Mammary epithelial cell (primary cell): ENCODE data around the gene LDLRAD1.

Experiments
- EZH2 ChIP-seq: IDR thresholded peaks from 2 replicates; pipeline ENCODE4 v1.6.1; 2012; ENCODE audit warnings: low read length, inconsistent platforms, borderline replicate concordance
- TF ChIP-seq, protein P1 (sequence below), 2 donors: IDR thresholded peaks in 1 of 2; conservative IDR thresholded peaks in 1 of 2; 2 replicates each; pipeline ENCODE4 v1.5.1; 2011 to 2012; ENCODE audit warnings: inconsistent platforms in 2 of 2, low read length in 2 of 2, mild to moderate bottlenecking in 2 of 2, control low read depth in 1 of 2, low read depth in 1 of 2; ENCODE audit not compliant: insufficient read depth in 1 of 2; ENCODE audit errors: extremely low read depth in 1 of 2

GRCh38 chr1:54017979-54018378 is at the start of gene LDLRAD1:
- TF ChIP-seq, protein P1, sequence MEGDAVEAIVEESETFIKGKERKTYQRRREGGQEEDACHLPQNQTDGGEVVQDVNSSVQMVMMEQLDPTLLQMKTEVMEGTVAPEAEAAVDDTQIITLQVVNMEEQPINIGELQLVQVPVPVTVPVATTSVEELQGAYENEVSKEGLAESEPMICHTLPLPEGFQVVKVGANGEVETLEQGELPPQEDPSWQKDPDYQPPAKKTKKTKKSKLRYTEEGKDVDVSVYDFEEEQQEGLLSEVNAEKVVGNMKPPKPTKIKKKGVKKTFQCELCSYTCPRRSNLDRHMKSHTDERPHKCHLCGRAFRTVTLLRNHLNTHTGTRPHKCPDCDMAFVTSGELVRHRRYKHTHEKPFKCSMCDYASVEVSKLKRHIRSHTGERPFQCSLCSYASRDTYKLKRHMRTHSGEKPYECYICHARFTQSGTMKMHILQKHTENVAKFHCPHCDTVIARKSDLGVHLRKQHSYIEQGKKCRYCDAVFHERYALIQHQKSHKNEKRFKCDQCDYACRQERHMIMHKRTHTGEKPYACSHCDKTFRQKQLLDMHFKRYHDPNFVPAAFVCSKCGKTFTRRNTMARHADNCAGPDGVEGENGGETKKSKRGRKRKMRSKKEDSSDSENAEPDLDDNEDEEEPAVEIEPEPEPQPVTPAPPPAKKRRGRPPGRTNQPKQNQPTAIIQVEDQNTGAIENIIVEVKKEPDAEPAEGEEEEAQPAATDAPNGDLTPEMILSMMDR (conservative IDR thresholded peaks at IDR 0.05 in 1 of 2, IDR thresholded peaks at IDR 0.05 in 1 of 2; ENCODE audit: extremely low read depth in 1 of 2, insufficient read depth in 1 of 2, low read depth in 1 of 2, low read length in 2 of 2): no peak
- TF ChIP-seq EZH2: no peak
